ENCODE data around the gene ILRUN. TPM values are rescaled to one million over a fixed set of nuclear protein-coding genes. Genes with fewer than 3 reads are reported as not detected.

Gene ILRUN
- total RNA-seq, 2 experiments from 2014 or later, result 27.1 to 82.7 TPM

GRCh38 chr6:34709386-34709785 is 12.8 kb upstream of the ILRUN start:
- ChIA-PET POLR2A (no interaction called here), CTCF (ENCODE audit: unreplicated experiment) (no interaction called here)
- TF ChIP-seq, protein P1, sequence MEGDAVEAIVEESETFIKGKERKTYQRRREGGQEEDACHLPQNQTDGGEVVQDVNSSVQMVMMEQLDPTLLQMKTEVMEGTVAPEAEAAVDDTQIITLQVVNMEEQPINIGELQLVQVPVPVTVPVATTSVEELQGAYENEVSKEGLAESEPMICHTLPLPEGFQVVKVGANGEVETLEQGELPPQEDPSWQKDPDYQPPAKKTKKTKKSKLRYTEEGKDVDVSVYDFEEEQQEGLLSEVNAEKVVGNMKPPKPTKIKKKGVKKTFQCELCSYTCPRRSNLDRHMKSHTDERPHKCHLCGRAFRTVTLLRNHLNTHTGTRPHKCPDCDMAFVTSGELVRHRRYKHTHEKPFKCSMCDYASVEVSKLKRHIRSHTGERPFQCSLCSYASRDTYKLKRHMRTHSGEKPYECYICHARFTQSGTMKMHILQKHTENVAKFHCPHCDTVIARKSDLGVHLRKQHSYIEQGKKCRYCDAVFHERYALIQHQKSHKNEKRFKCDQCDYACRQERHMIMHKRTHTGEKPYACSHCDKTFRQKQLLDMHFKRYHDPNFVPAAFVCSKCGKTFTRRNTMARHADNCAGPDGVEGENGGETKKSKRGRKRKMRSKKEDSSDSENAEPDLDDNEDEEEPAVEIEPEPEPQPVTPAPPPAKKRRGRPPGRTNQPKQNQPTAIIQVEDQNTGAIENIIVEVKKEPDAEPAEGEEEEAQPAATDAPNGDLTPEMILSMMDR (conservative IDR thresholded peaks at IDR 0.05; ENCODE audit: low read length), result no peak
- TF ChIP-seq EZH2phosphoT487 (IDR thresholded peaks at IDR 0.05; ENCODE audit: borderline replicate concordance, low read depth, low read length), result no peak
- no peaks in the 10 kb centered on the region for H3K9me2 ChIP-seq (ENCODE audit: insufficient read depth, low read length)
- H4K20me1 ChIP-seq (ENCODE audit: insufficient read depth, low read length), result no peaks in the 10 kb centered on the region
- no peak overlapping the region for H2AFZ ChIP-seq (ENCODE audit: low read length)
- intact Hi-C loops (cut with micrococcal nuclease; ENCODE audit: unreplicated experiment), result no loop called here
- no TSS peak for BruUV-seq (replicated peaks)
- H3K36me3 ChIP-seq (ENCODE audit: insufficient read depth, low read length), result no peaks in the 10 kb centered on the region
- no peak overlapping the region for H3K27ac ChIP-seq (ENCODE audit: low read depth, low read length, poor library complexity, severe bottlenecking)
- H3K79me2 ChIP-seq (ENCODE audit: insufficient read depth, low read depth, low read length), result no peaks in the 10 kb centered on the region
- no peak overlapping the region for H3K4me2 ChIP-seq (ENCODE audit: low read length)
- H3K9me3 ChIP-seq (ENCODE audit: low read length), result no peaks in the 10 kb centered on the region
- no peak for DNase-seq (ENCODE audit: low spot score)
- no peak overlapping the region for H3K4me3 ChIP-seq (ENCODE audit: low read depth, low read length, poor library complexity, severe bottlenecking)
- H3K4me1 ChIP-seq (ENCODE audit: insufficient read depth, low read length, poor library complexity, severe bottlenecking), result peaks cover 9% of the 10 kb centered on the region

GRCh38 chr6:34705241-34705640 is 8.7 kb upstream of the ILRUN start:
- H4K20me1 ChIP-seq (ENCODE audit: insufficient read depth, low read length), result no peaks in the 10 kb centered on the region
- BruUV-seq (replicated peaks), result no TSS peak
- H3K36me3 ChIP-seq (ENCODE audit: insufficient read depth, low read length), result no peaks in the 10 kb centered on the region
- H3K27ac ChIP-seq (ENCODE audit: low read depth, low read length, poor library complexity, severe bottlenecking), result no peak overlapping the region
- DNase-seq (ENCODE audit: low spot score), result no peak
- intact Hi-C loops (cut with micrococcal nuclease; ENCODE audit: unreplicated experiment), result no loop called here
- no peaks in the 10 kb centered on the region for H3K79me2 ChIP-seq (ENCODE audit: insufficient read depth, low read depth, low read length)
- TF ChIP-seq, protein P1 (conservative IDR thresholded peaks at IDR 0.05; ENCODE audit: low read length), result no peak
- TF ChIP-seq EZH2phosphoT487 (IDR thresholded peaks at IDR 0.05; ENCODE audit: borderline replicate concordance, low read depth, low read length), result no peak
- no peaks in the 10 kb centered on the region for H3K9me3 ChIP-seq (ENCODE audit: low read length)
- peak overlapping the region; percentile 21; the same call in 1 of the 2 replicates for H2AFZ ChIP-seq (ENCODE audit: low read length)
- no peak overlapping the region for H3K4me3 ChIP-seq (ENCODE audit: low read depth, low read length, poor library complexity, severe bottlenecking)
- peaks cover 9% of the 10 kb centered on the region for H3K4me1 ChIP-seq (ENCODE audit: insufficient read depth, low read length, poor library complexity, severe bottlenecking)
- H3K4me2 ChIP-seq (ENCODE audit: low read length), result no peak overlapping the region
- H3K9me2 ChIP-seq (ENCODE audit: insufficient read depth, low read length), result no peaks in the 10 kb centered on the region
- CTCF ChIA-PET (ENCODE audit: unreplicated experiment), result no interaction called here
- POLR2A ChIA-PET, result no interaction called here

- no peak for DNase-seq (ENCODE audit: low spot score)
- Histone ChIP-seq H3K4me2 (ENCODE audit: low read length) (no peak overlapping the region), H3K9me3 (ENCODE audit: low read length) (no peaks in the 10 kb centered on the region), H3K4me1 (ENCODE audit: insufficient read depth, low read length, poor library complexity, severe bottlenecking) (peaks cover 20% of the 10 kb centered on the region), H4K20me1 (ENCODE audit: insufficient read depth, low read length) (no peaks in the 10 kb centered on the region), H3K36me3 (ENCODE audit: insufficient read depth, low read length) (no peaks in the 10 kb centered on the region), H3K4me3 (ENCODE audit: low read depth, low read length, poor library complexity, severe bottlenecking) (no peak overlapping the region), H3K9me2 (ENCODE audit: insufficient read depth, low read length) (no peaks in the 10 kb centered on the region), H2AFZ (ENCODE audit: low read length) (no peak overlapping the region), H3K79me2 (ENCODE audit: insufficient read depth, low read depth, low read length) (peaks cover 7% of the 10 kb centered on the region), H3K27ac (ENCODE audit: low read depth, low read length, poor library complexity, severe bottlenecking) (no peak overlapping the region)
- intact Hi-C loops (cut with micrococcal nuclease; ENCODE audit: unreplicated experiment), result no loop called here
- BruUV-seq (replicated peaks), result no TSS peak
- CTCF ChIA-PET (ENCODE audit: unreplicated experiment), result no interaction called here
- POLR2A ChIA-PET, result no interaction called here
- TF ChIP-seq, protein P1 (conservative IDR thresholded peaks at IDR 0.05; ENCODE audit: low read length), result no peak
- TF ChIP-seq EZH2phosphoT487 (IDR thresholded peaks at IDR 0.05; ENCODE audit: borderline replicate concordance, low read depth, low read length), result no peak
Measured at GRCh38 chr6:34701199-34701598, 4.6 kb upstream of the ILRUN start.
